Breast epithelium (tissue), 3 donors: ENCODE measurements around the gene BMS1.

Source experiments
- CTCF ChIP-seq, 3 donors: fragments of 450-650 bp; IDR thresholded peaks; one replicate each; pipeline ENCODE4 v1.5.1; 2016 to 2017; ENCODE audit warnings: antibody characterized with exemption in 3 of 3, mild to moderate bottlenecking in 3 of 3, moderate library complexity in 3 of 3
- POLR2A ChIP-seq: fragments of 450-650 bp; IDR thresholded peaks from one replicate; pipeline ENCODE4 v1.6.1; 2016; ENCODE audit warnings: antibody characterized with exemption, mild to moderate bottlenecking, moderate library complexity
- POLR2AphosphoS5 ChIP-seq, 3 donors: sonication (generic); formaldehyde crosslinking; IDR thresholded peaks; one replicate each; pipeline ENCODE4 v1.6.1; 2017; ENCODE audit warnings: antibody characterized with exemption in 3 of 3

- TF ChIP-seq CTCF (IDR thresholded peaks at IDR 0.05) = no peak
- TF ChIP-seq POLR2A = no peak
- TF ChIP-seq POLR2AphosphoS5 (IDR thresholded peaks at IDR 0.05) = no peak
Observed at GRCh38 chr10:42830237-42830636, 47.6 kb downstream of the BMS1 start.
